GM18909 (cell line): Measurements from ENCODE around the gene THAP3.

Experiments used
- ATAC-seq: cut with Tn5 transposase; IDR thresholded peaks from one replicate; pipeline ENCODE4 v1.9.1; 2021; ENCODE audit warnings: mild to moderate bottlenecking; ENCODE audit not compliant: unreplicated experiment, poor library complexity

The THAP3 gene, protein sequence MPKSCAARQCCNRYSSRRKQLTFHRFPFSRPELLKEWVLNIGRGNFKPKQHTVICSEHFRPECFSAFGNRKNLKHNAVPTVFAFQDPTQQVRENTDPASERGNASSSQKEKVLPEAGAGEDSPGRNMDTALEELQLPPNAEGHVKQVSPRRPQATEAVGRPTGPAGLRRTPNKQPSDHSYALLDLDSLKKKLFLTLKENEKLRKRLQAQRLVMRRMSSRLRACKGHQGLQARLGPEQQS

DNA sequence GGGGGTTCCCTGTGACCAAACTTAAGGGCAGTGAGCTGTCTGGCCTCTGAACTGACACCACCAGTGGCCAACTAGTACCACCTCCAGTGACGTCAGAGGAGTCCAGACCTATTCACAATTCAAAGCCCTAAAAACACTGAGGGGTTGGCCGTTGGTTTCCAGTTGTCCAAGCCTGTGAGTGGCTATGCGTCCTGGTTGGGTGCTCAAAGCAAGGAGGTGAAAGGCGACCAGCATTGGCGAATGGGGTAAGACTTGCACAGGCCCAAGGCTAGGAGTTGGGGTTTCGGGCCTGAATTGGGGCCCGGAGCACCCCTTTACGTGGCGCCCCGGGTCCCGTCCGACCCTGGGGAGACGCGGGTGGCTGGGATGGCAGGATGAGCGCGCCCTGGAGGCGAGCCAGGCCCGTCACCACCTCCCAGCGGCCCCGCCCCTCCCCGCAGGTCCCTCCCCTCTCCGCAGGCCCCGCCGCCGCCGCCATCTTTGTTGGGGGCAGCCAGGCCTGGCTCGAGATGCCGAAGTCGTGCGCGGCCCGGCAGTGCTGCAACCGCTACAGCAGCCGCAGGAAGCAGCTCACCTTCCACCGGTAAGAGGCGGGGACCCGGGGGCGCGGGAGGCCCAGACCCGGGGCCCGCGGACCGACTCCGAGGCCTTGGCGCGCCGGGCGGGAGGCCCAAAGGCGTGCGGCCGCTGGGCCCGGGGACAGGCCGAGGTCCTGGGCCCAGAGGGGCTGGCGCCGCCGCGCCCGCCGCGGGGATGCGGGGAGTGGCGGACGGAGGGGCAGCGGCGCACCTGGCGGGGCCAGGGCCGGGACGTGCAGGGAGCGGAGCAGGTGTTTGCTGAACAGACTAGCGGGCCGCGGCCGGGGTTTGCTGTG is at the start of gene THAP3:
THAP3 (plus strand) TSS at position 159 of the 874 bp plus-strand sequence; CDS start at position 510, 351 bp downstream.
- ATAC-seq = peak; percentile 81

DNA sequence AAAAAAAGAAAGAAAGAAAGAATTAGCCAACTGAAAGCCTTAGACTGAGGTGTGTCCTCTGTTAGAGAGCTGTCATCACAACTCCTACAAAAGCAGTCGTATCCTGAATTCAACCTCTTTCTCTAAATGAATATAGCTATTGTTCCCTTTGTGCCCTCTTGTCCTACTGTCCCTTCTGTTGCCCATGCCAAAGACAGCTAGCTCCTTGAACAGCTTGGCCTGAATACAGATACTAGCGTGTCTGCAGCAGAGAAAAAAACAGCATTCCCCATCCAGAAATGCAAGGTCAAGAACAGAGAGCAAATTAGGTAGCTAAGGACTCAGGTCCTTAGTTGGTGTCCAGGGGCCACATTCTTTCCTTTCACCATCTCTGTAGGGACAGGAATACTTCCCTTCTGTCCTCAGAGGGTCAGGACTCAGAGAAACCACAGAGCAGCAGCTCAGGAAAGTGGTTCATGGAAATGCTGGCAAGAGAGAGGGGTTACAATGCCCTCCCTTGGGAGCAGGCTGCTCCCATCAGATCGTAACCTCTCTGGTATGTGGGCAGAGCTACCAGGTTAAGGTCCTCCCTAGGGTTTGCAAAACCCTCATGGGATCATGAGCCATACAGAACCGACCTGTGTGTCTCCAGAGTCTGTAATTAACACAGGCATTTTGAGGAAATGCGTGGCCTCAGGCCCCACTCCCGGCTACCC is 46.7 kb upstream of the THAP3 start:
- no peak for ATAC-seq

DNA sequence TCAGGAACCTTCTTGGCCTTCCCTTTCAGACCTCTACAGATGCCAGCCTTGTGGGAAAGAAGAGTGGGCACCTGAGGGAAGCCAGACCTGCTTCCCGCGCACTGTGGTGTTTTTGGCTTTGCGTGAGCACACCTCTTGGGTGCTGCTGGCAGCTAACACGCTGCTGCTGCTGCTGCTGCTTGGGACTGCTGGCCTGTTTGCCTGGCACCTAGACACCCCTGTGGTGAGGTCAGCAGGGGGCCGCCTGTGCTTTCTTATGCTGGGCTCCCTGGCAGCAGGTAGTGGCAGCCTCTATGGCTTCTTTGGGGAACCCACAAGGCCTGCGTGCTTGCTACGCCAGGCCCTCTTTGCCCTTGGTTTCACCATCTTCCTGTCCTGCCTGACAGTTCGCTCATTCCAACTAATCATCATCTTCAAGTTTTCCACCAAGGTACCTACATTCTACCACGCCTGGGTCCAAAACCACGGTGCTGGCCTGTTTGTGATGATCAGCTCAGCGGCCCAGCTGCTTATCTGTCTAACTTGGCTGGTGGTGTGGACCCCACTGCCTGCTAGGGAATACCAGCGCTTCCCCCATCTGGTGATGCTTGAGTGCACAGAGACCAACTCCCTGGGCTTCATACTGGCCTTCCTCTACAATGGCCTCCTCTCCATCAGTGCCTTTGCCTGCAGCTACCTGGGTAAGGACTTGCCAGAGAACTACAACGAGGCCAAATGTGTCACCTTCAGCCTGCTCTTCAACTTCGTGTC is 45.9 kb upstream of the THAP3 start:
- no peak for ATAC-seq

DNA sequence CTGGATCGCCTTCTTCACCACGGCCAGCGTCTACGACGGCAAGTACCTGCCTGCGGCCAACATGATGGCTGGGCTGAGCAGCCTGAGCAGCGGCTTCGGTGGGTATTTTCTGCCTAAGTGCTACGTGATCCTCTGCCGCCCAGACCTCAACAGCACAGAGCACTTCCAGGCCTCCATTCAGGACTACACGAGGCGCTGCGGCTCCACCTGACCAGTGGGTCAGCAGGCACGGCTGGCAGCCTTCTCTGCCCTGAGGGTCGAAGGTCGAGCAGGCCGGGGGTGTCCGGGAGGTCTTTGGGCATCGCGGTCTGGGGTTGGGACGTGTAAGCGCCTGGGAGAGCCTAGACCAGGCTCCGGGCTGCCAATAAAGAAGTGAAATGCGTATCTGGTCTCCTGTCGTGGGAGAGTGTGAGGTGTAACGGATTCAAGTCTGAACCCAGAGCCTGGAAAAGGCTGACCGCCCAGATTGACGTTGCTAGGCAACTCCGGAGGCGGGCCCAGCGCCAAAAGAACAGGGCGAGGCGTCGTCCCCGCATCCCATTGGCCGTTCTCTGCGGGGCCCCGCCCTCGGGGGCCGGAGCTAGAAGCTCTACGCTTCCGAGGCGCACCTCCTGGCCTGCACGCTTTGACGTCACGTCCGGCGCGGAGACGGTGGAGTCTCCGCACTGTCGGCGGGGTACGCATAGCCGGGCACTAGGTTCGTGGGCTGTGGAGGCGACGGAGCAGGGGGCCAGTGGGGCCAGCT is 45.1 kb upstream of the THAP3 start, which contains the start of gene ZBTB48:
ZBTB48 (plus strand) TSS at position 621 of the 745 bp plus-strand sequence. CDS start 616 bp downstream, outside the sequence.
- ATAC-seq = peak; percentile 94

DNA sequence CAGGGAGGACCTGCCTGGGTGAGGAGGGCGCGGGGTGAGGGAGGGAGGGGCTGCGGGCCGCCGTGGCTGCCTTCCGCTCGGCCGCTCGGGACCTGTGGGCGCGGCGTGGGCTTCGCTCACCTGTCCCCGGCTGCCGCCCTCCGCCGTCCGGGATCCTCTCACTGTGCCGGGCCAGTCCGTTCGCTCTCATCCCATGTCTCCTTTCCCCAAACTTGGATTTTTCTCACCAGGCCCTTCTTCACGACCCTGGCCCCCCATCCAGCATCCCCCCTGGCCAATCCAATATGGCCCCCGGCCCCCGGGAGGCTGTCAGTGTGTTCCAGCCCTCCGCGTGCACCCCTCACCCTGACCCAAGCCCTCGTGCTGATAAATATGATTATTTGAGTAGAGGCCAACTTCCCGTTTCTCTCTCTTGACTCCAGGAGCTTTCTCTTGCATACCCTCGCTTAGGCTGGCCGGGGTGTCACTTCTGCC is 44.5 kb upstream of the THAP3 start:
- peak; percentile 31 for ATAC-seq

DNA sequence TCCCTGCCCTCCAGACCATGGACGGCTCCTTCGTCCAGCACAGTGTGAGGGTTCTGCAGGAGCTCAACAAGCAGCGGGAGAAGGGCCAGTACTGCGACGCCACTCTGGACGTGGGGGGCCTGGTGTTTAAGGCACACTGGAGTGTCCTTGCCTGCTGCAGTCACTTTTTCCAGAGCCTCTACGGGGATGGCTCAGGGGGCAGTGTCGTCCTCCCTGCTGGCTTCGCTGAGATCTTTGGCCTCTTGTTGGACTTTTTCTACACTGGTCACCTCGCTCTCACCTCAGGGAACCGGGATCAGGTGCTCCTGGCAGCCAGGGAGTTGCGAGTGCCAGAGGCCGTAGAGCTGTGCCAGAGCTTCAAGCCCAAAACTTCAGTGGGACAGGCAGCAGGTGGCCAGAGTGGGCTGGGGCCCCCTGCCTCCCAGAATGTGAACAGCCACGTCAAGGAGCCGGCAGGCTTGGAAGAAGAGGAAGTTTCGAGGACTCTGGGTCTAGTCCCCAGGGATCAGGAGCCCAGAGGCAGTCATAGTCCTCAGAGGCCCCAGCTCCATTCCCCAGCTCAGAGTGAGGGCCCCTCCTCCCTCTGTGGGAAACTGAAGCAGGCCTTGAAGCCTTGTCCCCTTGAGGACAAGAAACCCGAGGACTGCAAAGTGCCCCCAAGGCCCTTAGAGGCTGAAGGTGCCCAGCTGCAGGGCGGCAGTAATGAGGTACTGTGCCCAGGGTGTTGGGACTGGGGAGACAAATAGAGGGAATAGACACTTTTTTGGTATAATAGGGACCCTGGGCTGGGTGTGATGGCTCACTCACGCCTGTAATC is 43.9 kb upstream of the THAP3 start:
- ATAC-seq = no peak

DNA sequence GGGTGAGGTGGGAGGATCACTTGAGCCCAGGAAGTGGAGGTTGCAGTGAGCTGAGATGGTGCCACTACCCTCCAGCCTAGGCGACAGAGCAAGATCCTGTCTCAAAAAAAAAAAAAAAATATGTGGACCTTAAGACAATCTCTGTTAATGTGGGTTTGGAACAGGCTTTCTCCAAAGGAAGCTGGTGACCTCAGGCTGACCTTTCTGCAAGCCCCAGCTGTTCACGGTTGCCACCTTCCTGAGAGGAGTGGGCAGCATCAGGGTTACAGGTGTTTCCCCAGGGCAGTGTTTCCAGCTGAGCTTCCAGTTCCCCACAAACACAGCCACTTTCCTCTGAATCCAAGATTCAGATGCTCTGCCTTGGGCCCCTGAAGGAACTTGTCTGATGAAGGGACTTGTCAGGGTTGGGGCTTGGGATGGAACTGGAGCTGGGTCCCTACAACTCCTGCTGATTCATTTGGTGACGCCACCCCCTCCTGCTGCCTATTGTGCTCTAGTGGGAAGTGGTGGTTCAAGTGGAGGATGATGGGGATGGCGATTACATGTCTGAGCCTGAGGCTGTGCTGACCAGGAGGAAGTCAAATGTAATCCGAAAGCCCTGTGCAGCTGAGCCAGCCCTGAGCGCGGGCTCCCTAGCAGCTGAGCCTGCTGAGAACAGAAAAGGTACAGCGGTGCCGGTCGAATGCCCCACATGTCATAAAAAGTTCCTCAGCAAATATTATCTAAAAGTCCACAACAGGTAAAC is 42.9 kb upstream of the THAP3 start:
- no peak for ATAC-seq

DNA sequence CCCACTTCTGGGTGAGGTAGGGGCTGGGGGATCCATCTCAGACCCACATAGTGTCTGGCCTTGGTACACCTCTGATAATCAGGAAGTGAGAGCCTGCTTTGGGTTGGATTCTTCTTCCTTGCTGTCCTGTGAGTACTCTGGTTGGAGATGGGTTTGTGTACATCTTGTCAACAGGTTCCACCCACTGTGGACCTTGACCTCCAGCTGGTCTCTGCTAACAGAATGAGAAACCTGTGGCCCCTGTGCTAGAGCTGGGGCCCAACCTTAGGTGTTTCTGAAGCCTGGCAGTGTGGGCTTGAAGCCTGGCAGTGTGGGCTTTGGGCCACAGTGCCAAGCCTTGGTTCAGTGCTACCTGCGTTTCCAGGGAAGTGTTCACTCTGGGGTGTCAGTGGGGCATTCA is 42.3 kb upstream of the THAP3 start:
- ATAC-seq = no peak

DNA sequence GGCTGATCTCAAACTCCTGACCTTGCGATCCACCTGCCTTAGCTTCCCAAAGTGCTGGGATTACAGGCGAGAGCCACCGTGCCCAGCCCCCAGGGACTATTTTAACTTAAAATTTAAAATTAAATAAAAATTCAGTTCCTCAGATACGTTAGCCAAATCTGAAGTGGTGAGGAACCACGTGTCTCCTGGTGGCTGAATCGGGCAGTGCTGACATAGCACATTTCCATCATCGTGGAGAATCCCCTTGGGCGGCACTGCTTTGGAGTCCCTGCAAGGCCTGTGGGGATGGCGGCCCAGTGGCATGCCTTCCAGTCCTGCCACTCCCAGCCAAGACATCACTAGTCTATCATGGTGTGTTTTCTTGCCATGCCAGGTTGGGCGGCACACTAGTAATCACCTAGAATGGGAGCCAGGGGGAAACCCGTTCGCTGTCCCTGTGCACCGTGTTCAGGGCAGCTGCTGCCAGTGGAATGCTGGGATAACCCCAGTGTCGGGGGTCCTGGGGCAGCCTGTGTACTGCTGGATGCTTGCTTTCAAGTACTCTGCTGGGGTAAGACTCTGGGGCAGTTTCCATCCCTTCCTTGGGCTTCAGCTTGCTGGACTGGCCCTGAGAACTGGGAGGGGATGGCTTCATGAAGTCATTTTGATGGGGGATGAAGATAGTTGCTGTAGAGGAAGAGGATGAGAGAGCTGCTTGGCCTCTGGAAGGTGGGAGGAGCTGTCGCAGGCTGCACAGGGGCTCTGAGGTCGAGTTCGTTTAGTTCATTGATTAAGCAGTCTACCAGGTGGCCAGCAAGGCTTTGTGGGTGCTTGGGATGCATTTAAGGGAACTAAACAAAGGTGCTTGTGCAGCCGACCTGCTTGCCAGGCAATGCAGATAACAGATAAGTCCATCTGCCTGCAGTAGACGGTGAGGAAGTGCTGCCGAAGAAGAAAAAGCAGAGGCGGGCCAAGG is 40.3 kb upstream of the THAP3 start:
- no peak for ATAC-seq

DNA sequence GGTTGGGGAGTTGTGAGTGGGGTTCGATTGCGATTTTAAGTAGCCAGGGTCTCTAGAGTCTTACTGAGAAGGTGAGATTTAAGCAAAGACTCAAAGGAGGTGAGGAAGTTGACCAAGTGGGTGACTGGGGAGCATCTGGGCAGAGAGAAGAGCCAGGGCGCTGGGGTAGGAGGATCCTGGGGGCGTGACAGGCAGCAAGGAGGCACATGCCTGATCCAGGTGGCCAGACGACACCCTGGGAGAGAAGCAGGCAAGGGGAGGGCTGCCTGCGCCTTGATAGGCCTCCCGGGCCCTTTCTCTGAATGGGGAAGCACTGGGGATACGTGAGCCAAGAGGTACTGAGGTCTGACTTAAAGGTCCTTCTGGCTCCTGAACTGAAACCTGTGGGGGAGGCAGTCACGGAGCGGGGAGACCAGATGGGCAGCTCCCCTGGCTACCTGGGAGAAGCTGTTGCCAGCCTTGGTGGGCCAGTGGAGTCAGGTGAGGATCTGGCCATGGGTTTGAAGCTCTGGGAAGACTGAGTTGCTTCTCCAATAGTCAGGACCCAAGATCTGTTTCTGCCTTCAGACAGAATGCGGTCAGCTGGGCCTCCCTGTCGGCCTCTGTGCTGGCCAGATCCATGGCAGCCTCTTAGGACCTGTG is 39.5 kb upstream of the THAP3 start:
- ATAC-seq = no peak

DNA sequence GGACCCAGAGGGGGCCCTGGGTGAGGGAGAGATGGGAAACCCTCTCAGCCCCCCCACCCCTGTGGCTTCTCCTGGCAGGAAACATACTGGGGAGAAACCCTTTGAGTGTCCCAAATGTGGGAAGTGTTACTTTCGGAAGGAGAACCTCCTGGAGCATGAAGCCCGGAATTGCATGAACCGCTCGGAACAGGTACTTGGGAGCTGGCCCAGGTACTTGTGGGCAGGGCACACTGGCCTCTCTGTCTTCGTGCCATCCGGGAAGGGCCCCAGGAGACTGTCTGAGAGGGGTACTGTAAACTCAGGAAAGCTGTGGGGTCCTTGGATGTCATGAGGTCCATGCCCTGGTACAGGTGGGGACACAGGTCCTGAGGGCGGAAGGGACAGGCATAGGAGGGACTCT is 38.8 kb upstream of the THAP3 start:
- no peak for ATAC-seq

DNA sequence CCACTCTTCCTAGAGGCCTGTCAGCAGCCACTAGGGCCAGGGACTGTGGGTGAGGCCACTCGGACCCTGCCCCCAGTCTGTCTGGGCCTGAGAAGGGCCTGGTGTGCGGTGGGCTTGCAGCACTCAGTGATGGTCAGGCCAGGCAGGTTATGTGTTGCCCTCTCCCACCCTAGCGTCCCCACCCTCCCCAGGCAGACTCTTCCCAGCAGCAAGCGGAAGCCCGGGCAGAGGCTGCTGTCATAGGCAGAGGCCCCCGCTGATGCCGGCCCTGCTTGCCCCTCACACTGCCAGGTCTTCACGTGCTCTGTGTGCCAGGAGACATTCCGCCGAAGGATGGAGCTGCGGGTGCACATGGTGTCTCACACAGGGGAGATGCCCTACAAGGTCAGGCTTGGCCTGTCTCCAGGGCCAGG is 38.3 kb upstream of the THAP3 start:
- ATAC-seq = no peak

DNA sequence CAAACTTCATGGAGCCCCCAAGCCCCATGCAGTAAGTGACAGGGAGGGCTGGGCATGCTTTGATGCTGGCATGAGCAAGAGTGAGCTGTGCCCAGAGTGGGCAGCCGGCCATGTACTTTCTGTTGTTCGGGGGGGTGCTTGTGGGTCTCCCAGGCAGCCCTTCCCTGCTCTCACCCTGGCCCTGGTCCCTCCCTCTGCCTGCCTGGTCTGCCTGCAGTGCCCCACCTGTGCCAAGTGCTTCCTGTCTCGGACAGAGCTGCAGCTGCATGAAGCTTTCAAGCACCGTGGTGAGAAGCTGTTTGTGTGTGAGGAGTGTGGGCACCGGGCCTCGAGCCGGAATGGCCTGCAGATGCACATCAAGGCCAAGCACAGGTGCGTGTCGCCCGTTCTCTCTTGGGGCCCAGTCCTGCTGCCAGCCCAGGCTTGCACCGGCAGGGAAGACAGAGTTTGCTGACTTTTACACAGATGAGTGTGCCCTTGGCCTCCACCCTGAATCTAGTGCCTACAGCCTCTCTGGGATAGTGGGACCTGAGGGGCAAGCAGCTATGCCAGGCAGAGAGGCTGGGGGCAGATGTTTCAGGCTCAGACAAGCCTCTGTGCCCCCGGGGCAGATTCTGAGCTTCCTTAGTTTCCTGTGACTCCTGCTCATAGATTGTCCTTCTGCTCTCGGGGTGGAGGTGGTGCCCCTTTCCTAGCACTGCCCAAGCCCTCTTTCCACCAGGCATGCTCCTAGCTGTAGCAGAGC is 37.2 kb upstream of the THAP3 start:
- ATAC-seq = no peak

DNA sequence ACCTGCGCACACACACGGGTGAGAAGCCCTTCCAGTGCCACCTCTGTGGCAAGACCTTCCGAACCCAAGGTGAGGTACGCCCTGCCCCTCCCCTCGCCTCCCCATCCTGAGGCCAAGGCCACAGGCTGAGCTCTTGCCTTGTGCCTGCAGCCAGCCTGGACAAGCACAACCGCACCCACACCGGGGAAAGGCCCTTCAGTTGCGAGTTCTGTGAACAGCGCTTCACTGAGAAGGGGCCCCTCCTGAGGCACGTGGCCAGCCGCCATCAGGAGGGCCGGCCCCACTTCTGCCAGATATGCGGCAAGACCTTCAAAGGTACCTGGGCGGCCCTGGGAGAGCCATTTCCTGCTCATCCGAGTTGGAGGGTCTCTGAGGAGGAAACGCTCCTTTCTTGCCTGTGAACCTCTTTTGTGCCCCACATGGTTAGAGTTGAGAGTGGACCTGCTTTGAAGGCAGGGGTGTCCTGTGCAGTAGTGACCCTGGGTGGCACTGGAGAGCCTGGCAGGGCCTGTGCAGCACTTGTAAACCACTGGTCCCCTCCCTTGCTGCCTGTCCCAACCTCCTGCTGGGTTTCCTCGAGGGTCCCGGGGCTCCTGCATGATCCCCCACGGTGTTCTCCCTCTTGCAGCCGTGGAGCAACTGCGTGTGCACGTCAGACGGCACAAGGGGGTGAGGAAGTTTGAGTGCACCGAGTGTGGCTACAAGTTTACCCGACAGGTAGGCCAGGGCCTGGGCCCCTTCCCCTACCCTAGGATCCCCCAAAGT is 36.4 kb upstream of the THAP3 start:
- ATAC-seq = no peak

DNA sequence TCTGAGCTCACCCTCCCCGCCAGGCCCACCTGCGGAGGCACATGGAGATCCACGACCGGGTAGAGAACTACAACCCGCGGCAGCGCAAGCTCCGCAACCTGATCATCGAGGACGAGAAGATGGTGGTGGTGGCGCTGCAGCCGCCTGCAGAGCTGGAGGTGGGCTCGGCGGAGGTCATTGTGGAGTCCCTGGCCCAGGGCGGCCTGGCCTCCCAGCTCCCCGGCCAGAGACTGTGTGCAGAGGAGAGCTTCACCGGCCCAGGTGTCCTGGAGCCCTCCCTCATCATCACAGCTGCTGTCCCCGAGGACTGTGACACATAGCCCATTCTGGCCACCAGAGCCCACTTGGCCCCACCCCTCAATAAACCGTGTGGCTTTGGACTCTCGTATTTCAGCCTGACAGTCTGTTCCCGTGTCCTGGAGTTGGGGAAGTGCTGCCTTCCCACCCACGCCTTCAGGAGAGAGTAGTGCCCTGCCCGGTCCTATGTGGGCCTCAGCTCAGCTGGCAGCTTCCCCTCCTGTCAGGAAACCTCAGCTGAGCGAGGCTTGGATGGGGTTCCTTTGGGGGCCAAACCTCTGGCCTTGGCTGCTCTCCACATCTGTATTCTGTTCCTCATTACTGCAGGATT is 35.7 kb upstream of the THAP3 start:
- no peak for ATAC-seq
